KMS-11 (cell line): ENCODE results near the gene TAS1R1.

Source experiments
- H2AFZ ChIP-seq: fragments of 200-600 bp; sonication (generic); 2 replicates; pipeline ENCODE4 v1.6.1; 2016; ENCODE audit warnings: antibody characterized with exemption, mixed run types, low read depth
- H3K27ac ChIP-seq: fragments of 200-600 bp; sonication (generic); 2 replicates; pipeline ENCODE4 v1.6.1; 2016; ENCODE audit warnings: mild to moderate bottlenecking, mixed run types
- H3K27me3 ChIP-seq: fragments of 200-600 bp; sonication (generic); 2 replicates; pipeline ENCODE4 v1.6.1; 2017; ENCODE audit warnings: mild to moderate bottlenecking, low read depth, mixed run types, moderate library complexity; ENCODE audit not compliant: insufficient read depth
- H3K36me3 ChIP-seq: fragments of 200-600 bp; sonication (generic); 2 replicates; pipeline ENCODE4 v1.6.1; 2017; ENCODE audit warnings: mild to moderate bottlenecking, mixed run types; ENCODE audit not compliant: insufficient read depth
- H3K4me1 ChIP-seq: fragments of 200-600 bp; sonication (generic); 2 replicates; pipeline ENCODE4 v1.6.1; 2016; ENCODE audit warnings: mild to moderate bottlenecking, low read depth, mixed run types; ENCODE audit not compliant: poor library complexity, severe bottlenecking
- H3K4me2 ChIP-seq: fragments of 200-600 bp; sonication (generic); 2 replicates; pipeline ENCODE4 v1.7.0; 2016; ENCODE audit warnings: mild to moderate bottlenecking, mixed run types
- H3K4me3 ChIP-seq: fragments of 200-600 bp; sonication (generic); IDR thresholded peaks from 2 replicates; pipeline ENCODE4 v1.6.1; 2017; ENCODE audit warnings: low read depth, low read length, mixed read lengths; ENCODE audit not compliant: insufficient read depth
- H3K79me2 ChIP-seq: fragments of 200-600 bp; sonication (generic); 2 replicates; pipeline ENCODE4 v1.6.1; 2016; ENCODE audit warnings: low read depth, mixed run types; ENCODE audit not compliant: insufficient read depth
- H3K9ac ChIP-seq: fragments of 200-600 bp; sonication (generic); 2 replicates; pipeline ENCODE4 v1.6.1; 2016; ENCODE audit warnings: mild to moderate bottlenecking, mixed run types
- H4K20me1 ChIP-seq: fragments of 200-600 bp; sonication (generic); 2 replicates; pipeline ENCODE4 v1.6.1; 2016; ENCODE audit warnings: mild to moderate bottlenecking, mixed run types; ENCODE audit not compliant: insufficient read depth
- TF ChIP-seq, protein P1 (sequence below): fragments of 200-600 bp; sonication (generic); conservative IDR thresholded peaks from 2 replicates; pipeline ENCODE4 v1.6.1; 2017; ENCODE audit warnings: low read depth, mild to moderate bottlenecking, antibody characterized with exemption, low read length, moderate library complexity, mixed read lengths

The TAS1R1 gene

DNA sequence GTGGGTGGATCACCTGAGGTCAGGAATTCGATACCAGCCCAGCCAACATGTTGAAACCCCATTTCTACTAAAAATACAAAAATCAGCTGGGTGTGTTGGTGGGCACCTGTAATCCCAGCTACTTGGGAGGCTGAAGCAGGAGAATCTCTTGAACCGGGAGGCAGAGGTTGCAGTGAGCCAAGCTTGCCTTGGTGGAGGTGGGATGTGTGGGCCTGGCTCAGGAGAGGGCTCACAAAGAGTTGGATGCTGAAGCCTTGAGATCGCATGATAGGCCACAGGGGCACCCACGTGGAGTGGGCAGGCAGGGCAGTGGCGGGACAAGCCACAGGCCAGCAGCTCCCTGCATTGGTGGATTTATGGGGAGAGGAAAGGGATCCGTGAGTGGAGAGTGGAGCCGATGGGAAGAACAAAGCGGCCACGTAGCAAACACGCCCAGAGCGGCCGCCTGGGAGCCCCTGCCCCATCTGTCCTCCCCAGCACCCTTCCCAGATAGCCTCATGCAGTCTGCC is 73.9 kb downstream of the TAS1R1 start:
- TF ChIP-seq, protein P1, sequence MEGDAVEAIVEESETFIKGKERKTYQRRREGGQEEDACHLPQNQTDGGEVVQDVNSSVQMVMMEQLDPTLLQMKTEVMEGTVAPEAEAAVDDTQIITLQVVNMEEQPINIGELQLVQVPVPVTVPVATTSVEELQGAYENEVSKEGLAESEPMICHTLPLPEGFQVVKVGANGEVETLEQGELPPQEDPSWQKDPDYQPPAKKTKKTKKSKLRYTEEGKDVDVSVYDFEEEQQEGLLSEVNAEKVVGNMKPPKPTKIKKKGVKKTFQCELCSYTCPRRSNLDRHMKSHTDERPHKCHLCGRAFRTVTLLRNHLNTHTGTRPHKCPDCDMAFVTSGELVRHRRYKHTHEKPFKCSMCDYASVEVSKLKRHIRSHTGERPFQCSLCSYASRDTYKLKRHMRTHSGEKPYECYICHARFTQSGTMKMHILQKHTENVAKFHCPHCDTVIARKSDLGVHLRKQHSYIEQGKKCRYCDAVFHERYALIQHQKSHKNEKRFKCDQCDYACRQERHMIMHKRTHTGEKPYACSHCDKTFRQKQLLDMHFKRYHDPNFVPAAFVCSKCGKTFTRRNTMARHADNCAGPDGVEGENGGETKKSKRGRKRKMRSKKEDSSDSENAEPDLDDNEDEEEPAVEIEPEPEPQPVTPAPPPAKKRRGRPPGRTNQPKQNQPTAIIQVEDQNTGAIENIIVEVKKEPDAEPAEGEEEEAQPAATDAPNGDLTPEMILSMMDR = no peak
- Histone ChIP-seq H3K27me3 (no peaks in the 10 kb centered on the region), H2AFZ (no peak overlapping the region), H3K27ac (no peak overlapping the region), H3K36me3 (no peaks in the 10 kb centered on the region), H4K20me1 (no peaks in the 10 kb centered on the region), H3K4me1 (peaks cover 18% of the 10 kb centered on the region), H3K79me2 (peaks cover 13% of the 10 kb centered on the region), H3K4me3 (no peak overlapping the region), H3K4me2 (no peak overlapping the region), H3K9ac (no peak overlapping the region)
